Thyroid gland (tissue), 4 donors: Measurements from ENCODE around the gene COMT. TPM values are rescaled to one million over a fixed set of nuclear protein-coding genes. Genes with fewer than 3 reads are reported as not detected.

Experiments
- DNase-seq, 2 donors: peaks; one replicate each; pipeline ENCODE4 v3.0.0-alpha.2; 2019
- H3K27ac ChIP-seq, 3 donors: fragments of 200-600 bp; sonication (generic); 1 replicate in 2 of 3; 2 replicates in 1 of 3; pipeline ENCODE4 v1.5.1; 2016 to 2019; ENCODE audit warnings: mild to moderate bottlenecking in 1 of 3, moderate library complexity in 1 of 3
- H3K27me3 ChIP-seq: fragments of 200-600 bp; sonication (generic); one replicate; pipeline ENCODE4 v1.5.1; 2019
- H3K36me3 ChIP-seq, 2 donors: fragments of 200-600 bp; sonication (generic); one replicate each; pipeline ENCODE4 v1.5.1; 2016 to 2019
- H3K4me1 ChIP-seq, 2 donors: fragments of 200-600 bp; sonication (generic); one replicate each; pipeline ENCODE4 v1.5.1; 2017 to 2019
- H3K4me3 ChIP-seq, 3 donors: fragments of 200-600 bp; sonication (generic); replicated peaks in 1 of 3; 1 replicate in 2 of 3; 2 replicates in 1 of 3; pipeline ENCODE4 v1.5.1; 2016; ENCODE audit warnings: mild to moderate bottlenecking in 1 of 3
- H3K9me3 ChIP-seq: fragments of 200-600 bp; sonication (generic); one replicate; pipeline ENCODE4 v1.5.1; 2017
- CTCF ChIP-seq, 6 experiments: fragments of 200-600 bp in 3 of 6; fragments of 450-650 bp in 3 of 6; sonication (generic) in 3 of 6; IDR thresholded peaks; one replicate each; pipeline ENCODE4 v1.5.1; 2016 to 2019; ENCODE audit warnings: antibody characterized with exemption in 6 of 6, mild to moderate bottlenecking in 2 of 6, inconsistent platforms in 1 of 6, moderate library complexity in 1 of 6
- POLR2A ChIP-seq, 2 donors: fragments of 450-650 bp; IDR thresholded peaks; one replicate each; pipeline ENCODE4 v1.6.1; 2017; ENCODE audit warnings: antibody characterized with exemption in 2 of 2, mild to moderate bottlenecking in 2 of 2, moderate library complexity in 1 of 2
- WGBS, 2 donors: methylation state at CpG; one replicate each; pipeline ENCODE4 v1.1.5; 2017; 5-methylcytosine and 5-hydroxymethylcytosine counted together
- intact Hi-C: fragments of 100-400 bp; cut with DNase I; formaldehyde crosslinking; loops from one replicate; pipeline ENCODE4 v1.15.1; 2023
- total RNA-seq, 4 donors: library from RNA; depleted of rRNA; stranded (reverse); fragments of >200 nt; gene quantifications; one replicate each; pipeline ENCODE4 v1.2.3, GENCODE V29; 2016

COMT gene
- total RNA-seq, 4 donors from 2014 or later: 92.6 to 216 (median 138) TPM

GRCh38 chr22:19978748-19979147 is 37.2 kb downstream of the COMT start:
- Histone ChIP-seq H3K36me3 (peaks cover 5 to 19% of the 10 kb centered on the region in 2 donors), H3K27me3 (no peaks in the 10 kb centered on the region), H3K27ac (no peak overlapping the region), H3K9me3 (no peaks in the 10 kb centered on the region), H3K4me1 (peaks cover 27 to 41% of the 10 kb centered on the region in 2 donors), H3K4me3 (no peak overlapping the region)
- TF ChIP-seq CTCF (IDR thresholded peaks at IDR 0.05): no peak
- TF ChIP-seq POLR2A (IDR thresholded peaks at IDR 0.05): no peak
- 94 to 95% methylated on average over 7 to 17 of the region's 17 CpGs for WGBS, 2 donors
- no peak for DNase-seq
- intact Hi-C loops: loop anchor here (10.0 kb wide), 2 partner anchors 146 to 306 kb away; no protein-coding TSS in a partner anchor

GRCh38 chr22:19979712-19980493 is 38.3 kb downstream of the COMT start:
- H3K27me3 ChIP-seq: no peaks in the 10 kb centered on the region
- TF ChIP-seq CTCF (IDR thresholded peaks at IDR 0.05) (no peak), POLR2A (IDR thresholded peaks at IDR 0.05) (no peak)
- H3K9me3 ChIP-seq: no peaks in the 10 kb centered on the region
- 94 to 98% methylated on average over 18 to 36 of the region's 52 CpGs for WGBS, 2 donors
- H3K36me3 ChIP-seq: peaks cover 5 to 19% of the 10 kb centered on the region in 2 donors
- H3K4me3 ChIP-seq: no peak overlapping the region
- no peak for DNase-seq
- peak overlapping the region; percentile 80 to 89 (median 89) for H3K27ac ChIP-seq
- intact Hi-C loops: loop anchor here (10.0 kb wide), 2 partner anchors 145 to 305 kb away; no protein-coding TSS in a partner anchor
- H3K4me1 ChIP-seq: peaks cover 36 to 48% of the 10 kb centered on the region in 2 donors

- 46 to 61% methylated on average over 3 of the region's 7 CpGs for WGBS, 2 donors
- H3K9me3 ChIP-seq: no peaks in the 10 kb centered on the region
- H3K36me3 ChIP-seq: peaks cover 5 to 19% of the 10 kb centered on the region in 2 donors
- peaks cover 45 to 56% of the 10 kb centered on the region in 2 donors for H3K4me1 ChIP-seq
- intact Hi-C loops: no loop called here
- peak overlapping the region; percentile 80 to 89 (median 89) for H3K27ac ChIP-seq
- no peak for TF ChIP-seq POLR2A (IDR thresholded peaks at IDR 0.05)
- TF ChIP-seq CTCF (IDR thresholded peaks at IDR 0.05): no peak
- no peaks in the 10 kb centered on the region for H3K27me3 ChIP-seq
- H3K4me3 ChIP-seq: no peak overlapping the region
- DNase-seq: no peak
These were observed 39.2 kb downstream of the COMT start for GRCh38 chr22:19980766-19981165.

- H3K9me3 ChIP-seq: no peaks in the 10 kb centered on the region
- H3K27ac ChIP-seq: peak overlapping the region; percentile 79 to 93 (median 89)
- peak in 4 of 6 experiments; percentile 33 to 49 (median 37) for TF ChIP-seq CTCF (IDR thresholded peaks at IDR 0.05)
- TF ChIP-seq POLR2A (IDR thresholded peaks at IDR 0.05): peak in 1 of 2 donors; percentile 63
- WGBS, 2 donors: 70 to 75% methylated on average over 2 to 6 of the region's 33 CpGs
- H3K4me3 ChIP-seq: no peak overlapping the region
- no peaks in the 10 kb centered on the region for H3K27me3 ChIP-seq
- peak; percentile 99 to 100 for DNase-seq
- H3K4me1 ChIP-seq: peaks cover 51 to 62% of the 10 kb centered on the region in 2 donors
- H3K36me3 ChIP-seq: peaks cover 5 to 19% of the 10 kb centered on the region in 2 donors
- intact Hi-C loops: no loop called here
These were observed 39.8 kb downstream of the COMT start for GRCh38 chr22:19981171-19981960.
